OCI-LY1 (cell line): ENCODE data around the gene ANKRD34A.

Source experiments
- H2AFZ ChIP-seq: fragments of 200-600 bp; sonication (generic), shearing (Covaris generic); 2 replicates; pipeline ENCODE4 v1.6.0; 2014; ENCODE audit warnings: antibody characterized with exemption, mild to moderate bottlenecking, low read length
- H3F3A ChIP-seq: fragments of 200-600 bp; sonication (generic), shearing (Covaris generic); 2 replicates; pipeline ENCODE4 v1.6.0; 2014; ENCODE audit warnings: mild to moderate bottlenecking, antibody characterized with exemption, low read length, moderate library complexity; ENCODE audit not compliant: insufficient read depth
- H3K27ac ChIP-seq: fragments of 200-600 bp; sonication (generic); 2 replicates; pipeline ENCODE4 v1.5.1; 2014; ENCODE audit warnings: low read length, mixed run types, mild to moderate bottlenecking, low read depth; ENCODE audit not compliant: poor library complexity, severe bottlenecking
- H3K27me3 ChIP-seq: fragments of 200-600 bp; sonication (generic); 2 replicates; pipeline ENCODE4 v1.6.0; 2014; ENCODE audit warnings: antibody characterized with exemption, mild to moderate bottlenecking, low read length, moderate library complexity; ENCODE audit not compliant: insufficient read depth
- H3K36me3 ChIP-seq: fragments of 200-600 bp; sonication (generic); 2 replicates; pipeline ENCODE4 v1.6.1; 2014; ENCODE audit warnings: mild to moderate bottlenecking, antibody characterized with exemption, low read length, moderate library complexity, mixed read lengths; ENCODE audit not compliant: insufficient read depth
- H3K4me1 ChIP-seq: fragments of 200-600 bp; sonication (generic); 2 replicates; pipeline ENCODE4 v1.5.1; 2014; ENCODE audit warnings: mild to moderate bottlenecking, low read length, moderate library complexity; ENCODE audit not compliant: insufficient read depth, severe bottlenecking
- H3K4me2 ChIP-seq: fragments of 200-600 bp; sonication (generic), shearing (Covaris generic); 2 replicates; pipeline ENCODE4 v1.6.1; 2014; ENCODE audit warnings: low read length
- H3K4me3 ChIP-seq: fragments of 200-600 bp; sonication (generic); 2 replicates; pipeline ENCODE4 v1.5.1; 2014; ENCODE audit warnings: low read length, low read depth, mild to moderate bottlenecking, mixed read lengths; ENCODE audit not compliant: poor library complexity, severe bottlenecking
- H3K79me2 ChIP-seq: fragments of 200-600 bp; shearing (Covaris generic); 2 replicates; pipeline ENCODE4 v1.6.1; 2016; ENCODE audit warnings: mixed run types, low read length, mixed read lengths; ENCODE audit not compliant: insufficient read depth
- H3K9ac ChIP-seq: fragments of 200-600 bp; sonication (generic), shearing (Covaris generic); 2 replicates; pipeline ENCODE4 v1.6.1; 2014; ENCODE audit warnings: mild to moderate bottlenecking, low read length, mixed read lengths
- H3K9me2 ChIP-seq: fragments of 200-600 bp; sonication (generic), shearing (Covaris generic); 2 replicates; pipeline ENCODE4 v1.6.1; 2014; ENCODE audit warnings: low read depth, mild to moderate bottlenecking, low read length, mixed read lengths
- H3K9me3 ChIP-seq: fragments of 200-600 bp; shearing (Covaris generic); 2 replicates; pipeline ENCODE4 v1.6.1; 2014; ENCODE audit warnings: low read length, mixed read lengths
- H4K20me1 ChIP-seq: fragments of 200-600 bp; sonication (generic), shearing (Covaris generic); 2 replicates; pipeline ENCODE4 v1.6.0; 2016; ENCODE audit warnings: mild to moderate bottlenecking, low read length; ENCODE audit not compliant: insufficient read depth
- CTCF ChIP-seq: fragments of 200-600 bp; sonication (generic), shearing (Covaris generic); IDR thresholded peaks from 2 replicates; pipeline ENCODE4 v1.5.1; 2017; ENCODE audit warnings: mild to moderate bottlenecking, antibody characterized with exemption, low read length, moderate library complexity, mixed read lengths
- EZH2 ChIP-seq: fragments of 200-600 bp; sonication (generic), shearing (Covaris generic); IDR thresholded peaks from 2 replicates; pipeline ENCODE4 v1.8.0; 2017; ENCODE audit warnings: borderline replicate concordance, mixed run types, mild to moderate bottlenecking, antibody characterized with exemption, low read length, moderate library complexity, mixed read lengths

Gene ANKRD34A

GRCh38 chr1:145918992-145919939, 45.1 kb downstream of the ANKRD34A start:
- peaks cover 29% of the 10 kb centered on the region for H3K36me3 ChIP-seq
- peaks cover 22% of the 10 kb centered on the region for H3K4me1 ChIP-seq
- no peak overlapping the region for H2AFZ ChIP-seq
- no peaks in the 10 kb centered on the region for H3K79me2 ChIP-seq
- peak overlapping the region; percentile 93 for H3K4me3 ChIP-seq
- H3K27ac ChIP-seq, result peak overlapping the region; percentile 61
- no peaks in the 10 kb centered on the region for H3K9me3 ChIP-seq
- H3K9me2 ChIP-seq, result no peaks in the 10 kb centered on the region
- H3K9ac ChIP-seq, result peak overlapping the region; percentile 76
- H4K20me1 ChIP-seq, result no peaks in the 10 kb centered on the region
- peaks cover 9% of the 10 kb centered on the region; the same call in 1 of the 2 replicates for H3F3A ChIP-seq
- H3K4me2 ChIP-seq, result peak overlapping the region; percentile 96
- TF ChIP-seq EZH2 (no peak), CTCF (no peak)
- H3K27me3 ChIP-seq, result no peaks in the 10 kb centered on the region

GRCh38 chr1:145918144-145918991, 46.0 kb downstream of the ANKRD34A start, which contains the start of gene PEX11B:
Gene PEX11B, minus strand, starts transcription at chr1:145918717. Its CDS starts 29 bp downstream, at chr1:145918688.
- peak within 1 kb of the TSS; percentile 96 for H3K4me2 ChIP-seq
- TF ChIP-seq CTCF, result no peak
- H3K9me2 ChIP-seq, result no peaks in the 10 kb centered on the region
- no peaks in the 10 kb centered on the region for H4K20me1 ChIP-seq
- H3K27me3 ChIP-seq, result no peaks in the 10 kb centered on the region
- H3K9ac ChIP-seq, result peak within 1 kb of the TSS; percentile 76
- H3K36me3 ChIP-seq, result peaks cover 22% of the 10 kb centered on the region
- no peak within 1 kb of the TSS for H2AFZ ChIP-seq
- H3K79me2 ChIP-seq, result no peaks in the 10 kb centered on the region
- H3K9me3 ChIP-seq, result no peaks in the 10 kb centered on the region
- peaks cover 8% of the 10 kb centered on the region; the same call in 1 of the 2 replicates for H3F3A ChIP-seq
- peak within 1 kb of the TSS; percentile 61 for H3K27ac ChIP-seq
- peak within 1 kb of the TSS; percentile 93 for H3K4me3 ChIP-seq
- H3K4me1 ChIP-seq, result peaks cover 22% of the 10 kb centered on the region

GRCh38 chr1:145917595-145917994, 46.8 kb downstream of the ANKRD34A start:
- Histone ChIP-seq H4K20me1 (no peaks in the 10 kb centered on the region), H2AFZ (no peak overlapping the region), H3K36me3 (peaks cover 17% of the 10 kb centered on the region), H3F3A (peaks cover 5% of the 10 kb centered on the region; the same call in 1 of the 2 replicates), H3K9me3 (no peaks in the 10 kb centered on the region), H3K4me2 (peak overlapping the region; percentile 96), H3K27ac (peak overlapping the region; percentile 61), H3K27me3 (no peaks in the 10 kb centered on the region), H3K4me1 (peaks cover 22% of the 10 kb centered on the region), H3K79me2 (no peaks in the 10 kb centered on the region), H3K9ac (peak overlapping the region; percentile 76), H3K9me2 (no peaks in the 10 kb centered on the region), H3K4me3 (peak overlapping the region; percentile 93)
- no peak for TF ChIP-seq CTCF
- TF ChIP-seq EZH2, result no peak
